SK-N-SH (cell line): ENCODE measurements around the gene RASL10A.

Source experiments
- CTCF ChIP-seq: fragments of 200-600 bp; sonication (generic); IDR thresholded peaks from 2 replicates; pipeline ENCODE4 v1.6.1; 2017; ENCODE audit warnings: antibody characterized with exemption, mild to moderate bottlenecking, moderate library complexity
- EP300 ChIP-seq, 2 experiments: IDR thresholded peaks; 2 replicates each; pipeline versions ENCODE4 v1.4.0 to v1.6.1; 2012; ENCODE audit warnings: borderline replicate concordance in 1 of 2, low read depth in 1 of 2, low read length in 1 of 2
- EZH2phosphoT487 ChIP-seq: fragments of 200-600 bp; sonication (generic); IDR thresholded peaks from 2 replicates; pipeline ENCODE4 v1.6.1; 2017; ENCODE audit warnings: low read depth, mixed run types, mild to moderate bottlenecking, antibody characterized with exemption, moderate library complexity, borderline replicate concordance
- GATA2 ChIP-seq: sonication (generic); formaldehyde crosslinking; IDR thresholded peaks from 2 replicates; pipeline ENCODE4 v1.5.0; 2020; ENCODE audit warnings: mild to moderate bottlenecking, missing genetic modification reagents
- POLR2AphosphoS5 ChIP-seq: IDR thresholded peaks from 2 replicates; pipeline ENCODE4 v1.6.1; 2012; ENCODE audit warnings: low read depth, low read length
- RAD21 ChIP-seq: IDR thresholded peaks from 2 replicates; pipeline ENCODE4 v1.6.1; 2012; ENCODE audit warnings: mild to moderate bottlenecking, low read length
- SIN3A ChIP-seq: IDR thresholded peaks from 2 replicates; pipeline ENCODE4 v1.6.1; 2012; ENCODE audit warnings: low read depth, mild to moderate bottlenecking, low read length, moderate library complexity, borderline replicate concordance
- SMC3 ChIP-seq: IDR thresholded peaks from 2 replicates; pipeline ENCODE4 v1.6.1; 2012; ENCODE audit warnings: low read depth, low read length, improper control_type of control experiment
- TAF1 ChIP-seq: IDR thresholded peaks from 2 replicates; pipeline ENCODE4 v1.6.1; 2012; ENCODE audit warnings: low read depth, mild to moderate bottlenecking, low read length, moderate library complexity, borderline replicate concordance
- TCF12 ChIP-seq: IDR thresholded peaks from 2 replicates; pipeline ENCODE4 v1.4.0; 2012
- TF ChIP-seq, protein P1 (sequence below): IDR thresholded peaks from 2 replicates; pipeline ENCODE4; 2012
- TF ChIP-seq, protein P2 (sequence below): IDR thresholded peaks from 2 replicates; pipeline ENCODE4 v1.4.0; 2012; ENCODE audit warnings: low read depth, borderline replicate concordance
- TF ChIP-seq, protein P3 (sequence below): IDR thresholded peaks from 2 replicates; pipeline ENCODE4 v1.6.1; 2012; ENCODE audit warnings: mild to moderate bottlenecking, low read depth, low read length, moderate library complexity
- TF ChIP-seq, protein P4 (sequence below): fragments of 150-350 bp; IDR thresholded peaks from 2 replicates; pipeline ENCODE4 v1.6.1; 2016; ENCODE audit warnings: mild to moderate bottlenecking, low read depth, low read length

GRCh38 chr22:29315286-29316140 lies at the start of gene RASL10A:
- no peak for TF ChIP-seq CTCF
- TF ChIP-seq, protein P1, sequence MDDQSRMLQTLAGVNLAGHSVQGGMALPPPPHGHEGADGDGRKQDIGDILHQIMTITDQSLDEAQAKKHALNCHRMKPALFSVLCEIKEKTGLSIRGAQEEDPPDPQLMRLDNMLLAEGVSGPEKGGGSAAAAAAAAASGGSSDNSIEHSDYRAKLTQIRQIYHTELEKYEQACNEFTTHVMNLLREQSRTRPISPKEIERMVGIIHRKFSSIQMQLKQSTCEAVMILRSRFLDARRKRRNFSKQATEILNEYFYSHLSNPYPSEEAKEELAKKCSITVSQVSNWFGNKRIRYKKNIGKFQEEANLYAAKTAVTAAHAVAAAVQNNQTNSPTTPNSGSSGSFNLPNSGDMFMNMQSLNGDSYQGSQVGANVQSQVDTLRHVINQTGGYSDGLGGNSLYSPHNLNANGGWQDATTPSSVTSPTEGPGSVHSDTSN, result no peak
- no peak for TF ChIP-seq TCF12
- TF ChIP-seq, protein P2, sequence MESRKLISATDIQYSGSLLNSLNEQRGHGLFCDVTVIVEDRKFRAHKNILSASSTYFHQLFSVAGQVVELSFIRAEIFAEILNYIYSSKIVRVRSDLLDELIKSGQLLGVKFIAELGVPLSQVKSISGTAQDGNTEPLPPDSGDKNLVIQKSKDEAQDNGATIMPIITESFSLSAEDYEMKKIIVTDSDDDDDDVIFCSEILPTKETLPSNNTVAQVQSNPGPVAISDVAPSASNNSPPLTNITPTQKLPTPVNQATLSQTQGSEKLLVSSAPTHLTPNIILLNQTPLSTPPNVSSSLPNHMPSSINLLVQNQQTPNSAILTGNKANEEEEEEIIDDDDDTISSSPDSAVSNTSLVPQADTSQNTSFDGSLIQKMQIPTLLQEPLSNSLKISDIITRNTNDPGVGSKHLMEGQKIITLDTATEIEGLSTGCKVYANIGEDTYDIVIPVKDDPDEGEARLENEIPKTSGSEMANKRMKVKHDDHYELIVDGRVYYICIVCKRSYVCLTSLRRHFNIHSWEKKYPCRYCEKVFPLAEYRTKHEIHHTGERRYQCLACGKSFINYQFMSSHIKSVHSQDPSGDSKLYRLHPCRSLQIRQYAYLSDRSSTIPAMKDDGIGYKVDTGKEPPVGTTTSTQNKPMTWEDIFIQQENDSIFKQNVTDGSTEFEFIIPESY, result no peak
- no peak for TF ChIP-seq RAD21
- no peak for TF ChIP-seq EZH2phosphoT487
- TF ChIP-seq POLR2AphosphoS5, result no peak
- no peak for TF ChIP-seq SMC3
- TF ChIP-seq, protein P3, sequence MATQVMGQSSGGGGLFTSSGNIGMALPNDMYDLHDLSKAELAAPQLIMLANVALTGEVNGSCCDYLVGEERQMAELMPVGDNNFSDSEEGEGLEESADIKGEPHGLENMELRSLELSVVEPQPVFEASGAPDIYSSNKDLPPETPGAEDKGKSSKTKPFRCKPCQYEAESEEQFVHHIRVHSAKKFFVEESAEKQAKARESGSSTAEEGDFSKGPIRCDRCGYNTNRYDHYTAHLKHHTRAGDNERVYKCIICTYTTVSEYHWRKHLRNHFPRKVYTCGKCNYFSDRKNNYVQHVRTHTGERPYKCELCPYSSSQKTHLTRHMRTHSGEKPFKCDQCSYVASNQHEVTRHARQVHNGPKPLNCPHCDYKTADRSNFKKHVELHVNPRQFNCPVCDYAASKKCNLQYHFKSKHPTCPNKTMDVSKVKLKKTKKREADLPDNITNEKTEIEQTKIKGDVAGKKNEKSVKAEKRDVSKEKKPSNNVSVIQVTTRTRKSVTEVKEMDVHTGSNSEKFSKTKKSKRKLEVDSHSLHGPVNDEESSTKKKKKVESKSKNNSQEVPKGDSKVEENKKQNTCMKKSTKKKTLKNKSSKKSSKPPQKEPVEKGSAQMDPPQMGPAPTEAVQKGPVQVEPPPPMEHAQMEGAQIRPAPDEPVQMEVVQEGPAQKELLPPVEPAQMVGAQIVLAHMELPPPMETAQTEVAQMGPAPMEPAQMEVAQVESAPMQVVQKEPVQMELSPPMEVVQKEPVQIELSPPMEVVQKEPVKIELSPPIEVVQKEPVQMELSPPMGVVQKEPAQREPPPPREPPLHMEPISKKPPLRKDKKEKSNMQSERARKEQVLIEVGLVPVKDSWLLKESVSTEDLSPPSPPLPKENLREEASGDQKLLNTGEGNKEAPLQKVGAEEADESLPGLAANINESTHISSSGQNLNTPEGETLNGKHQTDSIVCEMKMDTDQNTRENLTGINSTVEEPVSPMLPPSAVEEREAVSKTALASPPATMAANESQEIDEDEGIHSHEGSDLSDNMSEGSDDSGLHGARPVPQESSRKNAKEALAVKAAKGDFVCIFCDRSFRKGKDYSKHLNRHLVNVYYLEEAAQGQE, result no peak
- TF ChIP-seq GATA2 (CRISPR knock-in tag), result no peak
- TF ChIP-seq TAF1, result no peak
- TF ChIP-seq SIN3A, result no peak
- TF ChIP-seq, protein P4, sequence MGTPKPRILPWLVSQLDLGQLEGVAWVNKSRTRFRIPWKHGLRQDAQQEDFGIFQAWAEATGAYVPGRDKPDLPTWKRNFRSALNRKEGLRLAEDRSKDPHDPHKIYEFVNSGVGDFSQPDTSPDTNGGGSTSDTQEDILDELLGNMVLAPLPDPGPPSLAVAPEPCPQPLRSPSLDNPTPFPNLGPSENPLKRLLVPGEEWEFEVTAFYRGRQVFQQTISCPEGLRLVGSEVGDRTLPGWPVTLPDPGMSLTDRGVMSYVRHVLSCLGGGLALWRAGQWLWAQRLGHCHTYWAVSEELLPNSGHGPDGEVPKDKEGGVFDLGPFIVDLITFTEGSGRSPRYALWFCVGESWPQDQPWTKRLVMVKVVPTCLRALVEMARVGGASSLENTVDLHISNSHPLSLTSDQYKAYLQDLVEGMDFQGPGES, result no peak
- TF ChIP-seq EP300 (IDR thresholded peaks at IDR 0.05; ENCODE audit: borderline replicate concordance in 1 of 2, low read depth in 1 of 2, low read length in 1 of 2), result no peak
